GM03348 (cell line): ENCODE results near the gene CTU2.

Source experiments
- DNase-seq: peaks from one replicate; pipeline ENCODE4 v3.0.0; 2012; ENCODE audit warnings: low spot score

Gene CTU2

GRCh38 chr16:88743693-88744576, 37.6 kb downstream of the CTU2 start:
- DNase-seq: peak; percentile 95

GRCh38 chr16:88744577-88745521, 38.5 kb downstream of the CTU2 start:
- DNase-seq: no peak

- DNase-seq: peak; percentile 38
Measured at GRCh38 chr16:88746506-88746905, 40.2 kb downstream of the CTU2 start.

- DNase-seq: peak; percentile 41
Measured at GRCh38 chr16:88747588-88748301, 41.4 kb downstream of the CTU2 start.

- no peak for DNase-seq
Measured at GRCh38 chr16:88748364-88748763, 42.1 kb downstream of the CTU2 start.

GRCh38 chr16:88749358-88749757, 43.1 kb downstream of the CTU2 start:
- no peak for DNase-seq

GRCh38 chr16:88750854-88751253, 44.6 kb downstream of the CTU2 start:
- DNase-seq: no peak

- DNase-seq: no peak
Measured at GRCh38 chr16:88752386-88753002, 46.2 kb downstream of the CTU2 start.

- no peak for DNase-seq
Measured at GRCh38 chr16:88753191-88753590, 46.9 kb downstream of the CTU2 start.

- DNase-seq: no peak
Measured at GRCh38 chr16:88753602-88754001, 47.3 kb downstream of the CTU2 start.

- DNase-seq: peak; percentile 37
Measured at GRCh38 chr16:88754109-88754911, 48.0 kb downstream of the CTU2 start.

- DNase-seq: peak; percentile 60
Measured at GRCh38 chr16:88754912-88755744, 48.8 kb downstream of the CTU2 start.

GRCh38 chr16:88755745-88756443, 49.6 kb downstream of the CTU2 start:
- DNase-seq: no peak

GRCh38 chr16:88758227-88758943, 52.1 kb downstream of the CTU2 start:
- DNase-seq: no peak

GRCh38 chr16:88758944-88759244, 52.6 kb downstream of the CTU2 start:
- DNase-seq: no peak

- DNase-seq: no peak
Measured at GRCh38 chr16:88759245-88759975, 53.1 kb downstream of the CTU2 start.

GRCh38 chr16:88759976-88760350, 53.7 kb downstream of the CTU2 start:
- DNase-seq: no peak
